Globus pallidus (tissue), 1 donor: ENCODE measurements around the gene CHST15.

Source experiments
- DNase-seq: peaks from one replicate; pipeline ENCODE4 v3.0.0-alpha.2; 2015; ENCODE audit warnings: low spot score

The CHST15 gene

DNA sequence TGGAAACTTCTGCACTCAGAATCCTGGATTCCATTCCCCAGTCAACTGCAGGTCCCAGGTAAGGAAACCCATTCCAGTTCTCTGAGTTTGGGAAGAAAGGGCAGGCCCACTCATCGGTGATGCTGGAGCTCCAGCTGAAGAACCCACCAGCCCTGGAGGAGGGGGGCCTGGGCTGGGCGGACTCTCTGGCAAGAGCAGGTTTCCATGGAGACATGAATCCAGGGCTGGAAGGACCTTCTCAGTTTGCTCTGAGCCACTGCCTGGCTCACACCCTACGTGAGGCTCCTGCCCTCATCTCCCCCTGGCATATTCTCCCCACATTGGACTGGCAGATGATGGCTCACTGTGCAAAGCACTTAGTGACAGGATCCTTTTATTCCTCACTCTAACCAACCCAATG is 128.4 kb downstream of the CHST15 start:
- no peak for DNase-seq

DNA sequence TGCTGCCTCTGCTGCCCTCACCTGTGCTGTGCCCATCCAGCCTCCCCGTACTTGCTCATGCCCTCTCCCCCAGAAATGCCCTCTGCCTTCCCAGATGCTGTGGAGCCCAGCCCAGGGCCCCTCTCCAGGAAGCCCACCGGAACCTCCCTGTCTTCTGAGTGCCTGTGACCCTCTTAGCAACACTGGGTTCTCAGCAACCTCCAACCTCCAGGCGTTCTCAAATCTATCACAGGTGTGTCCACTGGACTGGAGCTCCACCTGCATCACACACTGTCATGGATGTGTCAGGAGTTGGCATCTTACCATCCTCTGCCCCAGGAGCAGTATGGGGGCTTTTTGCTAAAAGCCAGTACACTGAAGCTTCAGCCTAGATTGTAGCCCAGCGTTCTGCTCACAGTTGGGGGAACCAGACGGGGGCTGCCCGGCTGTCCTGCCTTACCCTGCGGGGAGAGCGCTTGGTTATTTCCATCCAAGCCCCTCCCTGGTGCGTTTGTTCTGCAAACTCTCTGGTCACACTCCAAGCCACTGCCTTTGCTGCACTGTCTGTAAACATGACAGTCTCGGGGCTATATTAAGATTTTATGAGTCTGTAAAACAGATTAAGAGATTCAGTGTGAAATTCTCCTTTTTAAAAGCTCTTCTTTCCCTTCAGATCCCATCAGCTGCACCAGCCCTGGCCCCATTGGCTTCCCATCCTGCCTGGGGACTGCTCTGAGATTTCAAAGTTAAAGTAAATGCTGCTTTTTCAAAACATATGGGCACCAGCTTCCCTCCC is 130.5 kb downstream of the CHST15 start:
- no peak for DNase-seq

DNA sequence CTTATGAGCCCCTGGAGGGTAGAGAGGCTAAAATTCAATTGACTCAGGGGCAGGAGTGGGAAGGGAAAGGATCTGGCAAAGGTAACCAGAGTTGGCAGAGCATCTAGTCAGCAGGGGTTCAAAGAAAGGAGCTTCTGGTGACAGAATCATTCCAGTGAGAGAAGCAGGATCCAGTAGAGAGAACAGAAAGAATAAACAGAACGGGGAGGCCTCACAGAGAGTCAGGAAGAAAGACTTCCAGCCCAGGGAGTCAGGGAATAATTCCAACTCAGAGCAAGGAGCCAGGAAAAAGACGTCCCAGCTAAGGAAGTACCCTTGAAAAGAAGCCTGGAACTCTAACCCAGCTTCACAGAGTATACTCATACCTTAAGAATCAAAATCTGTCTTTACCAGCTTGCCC is 135.2 kb downstream of the CHST15 start:
- peak; percentile 29 for DNase-seq
